Endometrium (tissue), 2 donors: ENCODE measurements around the gene TUBGCP3.

Experiments
- FAIRE-seq: peaks from 2 replicates; lab custom pipeline; 2012; peaks lifted over from hg19 to GRCh38; lab: Jason Lieb, UNC
- donor health status: control.
- donor health status: control.

The TUBGCP3 gene

GRCh38 chr13:112438515-112438914 is 149.4 kb downstream of the TUBGCP3 start:
- FAIRE-seq = no peak

DNA sequence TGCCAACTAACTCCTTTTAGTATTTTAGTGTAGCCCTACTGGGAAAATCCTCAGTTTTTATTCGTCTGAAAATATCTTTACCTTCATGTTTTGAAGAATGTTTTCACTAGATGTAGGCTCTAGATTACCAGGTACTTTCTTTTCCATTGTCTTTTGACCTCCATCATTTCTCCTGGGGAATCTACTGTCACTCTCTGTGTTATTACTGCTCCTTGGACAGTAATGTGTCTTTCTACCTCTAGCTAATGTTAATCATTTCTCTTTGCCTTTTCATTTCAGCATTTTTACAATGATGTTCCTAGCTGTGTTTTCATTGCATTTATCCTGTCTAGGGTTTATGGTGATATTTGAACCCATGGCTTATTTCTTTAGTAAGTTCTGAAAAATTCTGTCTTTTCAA is 149.9 kb downstream of the TUBGCP3 start:
- no peak for FAIRE-seq

DNA sequence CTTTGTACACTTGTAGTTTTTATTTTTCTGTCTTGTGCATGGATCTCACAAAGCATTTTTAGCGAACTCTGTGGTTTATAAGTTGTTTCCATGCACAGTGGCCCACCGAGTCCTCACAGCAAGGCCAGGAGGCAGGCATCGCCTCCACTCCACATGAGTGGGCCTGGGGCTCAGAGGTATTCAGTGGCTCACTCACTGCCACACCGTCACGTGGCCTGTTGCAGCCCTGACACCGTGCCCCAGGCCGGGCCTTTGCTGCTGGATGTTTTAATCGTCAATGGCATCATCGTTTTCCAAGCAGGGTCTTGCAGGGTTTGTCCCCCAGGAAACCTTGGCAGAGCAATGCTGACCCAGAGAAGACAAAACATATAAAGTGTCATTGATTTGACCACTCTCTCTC is 152.0 kb downstream of the TUBGCP3 start:
- no peak for FAIRE-seq
